ENCODE results near the gene GALNT2.

Gene GALNT2

DNA sequence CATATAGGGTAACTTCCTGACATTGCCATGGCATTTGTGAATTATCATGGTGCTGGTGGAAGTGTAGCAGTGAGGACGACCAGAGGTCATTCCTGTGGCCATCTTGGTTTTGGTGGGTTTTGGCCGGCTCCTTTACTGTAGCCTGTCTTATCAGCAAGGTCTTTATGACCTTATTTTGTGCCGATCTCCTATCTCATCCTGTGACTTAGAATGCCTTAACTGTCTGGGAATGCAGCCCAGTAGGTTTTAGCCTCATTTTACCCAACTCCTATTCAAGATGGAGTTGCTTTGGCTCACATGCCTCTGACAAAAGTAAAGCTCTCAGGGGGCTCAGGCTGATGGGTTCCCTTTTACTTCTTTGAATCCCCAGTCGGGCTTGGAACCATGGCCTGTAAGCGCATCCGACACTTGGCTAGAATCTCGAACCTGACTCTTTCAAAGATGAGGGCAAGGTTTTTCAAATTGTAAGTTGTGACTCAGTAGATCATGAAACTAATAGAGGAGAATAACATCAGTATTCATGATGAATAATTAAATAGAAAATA, 85.0 kb downstream of the GALNT2 start:
- no peak overlapping the region for H3K27ac ChIP-seq
- DNase-seq, result no peak
- in situ Hi-C loops (cut with HindIII; ENCODE audit: low pct_ligation_motif_present, low sequenced_read_pairs), result no loop called here
- TF ChIP-seq, protein P1, sequence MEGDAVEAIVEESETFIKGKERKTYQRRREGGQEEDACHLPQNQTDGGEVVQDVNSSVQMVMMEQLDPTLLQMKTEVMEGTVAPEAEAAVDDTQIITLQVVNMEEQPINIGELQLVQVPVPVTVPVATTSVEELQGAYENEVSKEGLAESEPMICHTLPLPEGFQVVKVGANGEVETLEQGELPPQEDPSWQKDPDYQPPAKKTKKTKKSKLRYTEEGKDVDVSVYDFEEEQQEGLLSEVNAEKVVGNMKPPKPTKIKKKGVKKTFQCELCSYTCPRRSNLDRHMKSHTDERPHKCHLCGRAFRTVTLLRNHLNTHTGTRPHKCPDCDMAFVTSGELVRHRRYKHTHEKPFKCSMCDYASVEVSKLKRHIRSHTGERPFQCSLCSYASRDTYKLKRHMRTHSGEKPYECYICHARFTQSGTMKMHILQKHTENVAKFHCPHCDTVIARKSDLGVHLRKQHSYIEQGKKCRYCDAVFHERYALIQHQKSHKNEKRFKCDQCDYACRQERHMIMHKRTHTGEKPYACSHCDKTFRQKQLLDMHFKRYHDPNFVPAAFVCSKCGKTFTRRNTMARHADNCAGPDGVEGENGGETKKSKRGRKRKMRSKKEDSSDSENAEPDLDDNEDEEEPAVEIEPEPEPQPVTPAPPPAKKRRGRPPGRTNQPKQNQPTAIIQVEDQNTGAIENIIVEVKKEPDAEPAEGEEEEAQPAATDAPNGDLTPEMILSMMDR (IDR thresholded peaks at IDR 0.05; ENCODE audit: low read depth, low read length, missing control alignments), result no peak
- no peaks in the 10 kb centered on the region for H3K27me3 ChIP-seq (replicated peaks)
- H3K36me3 ChIP-seq (replicated peaks), result no peaks in the 10 kb centered on the region
- H3K4me3 ChIP-seq (ENCODE audit: low read depth, low read length), result no peak overlapping the region

DNA sequence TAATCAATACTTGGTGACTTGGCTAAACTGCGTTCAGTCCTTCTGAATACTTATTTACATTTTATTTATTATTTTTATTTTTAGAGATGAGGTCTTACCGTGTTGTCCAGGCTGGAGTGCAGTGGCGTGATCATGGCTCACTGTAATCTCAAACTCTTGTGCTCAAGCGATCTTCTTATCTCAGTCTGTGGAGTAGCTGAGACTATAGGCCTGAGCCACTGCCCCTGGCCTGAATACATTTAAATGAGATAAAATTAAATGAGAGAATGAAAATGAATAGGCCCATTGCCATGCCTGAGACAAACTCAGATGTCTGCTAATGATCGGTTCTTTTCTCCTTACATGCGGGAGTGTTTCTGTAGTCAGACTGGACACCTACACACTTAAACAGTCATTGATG, 86.0 kb downstream of the GALNT2 start:
- no peak for DNase-seq
- in situ Hi-C loops (cut with HindIII; ENCODE audit: low pct_ligation_motif_present, low sequenced_read_pairs), result no loop called here
- Histone ChIP-seq H3K36me3 (replicated peaks) (no peaks in the 10 kb centered on the region), H3K27me3 (replicated peaks) (no peaks in the 10 kb centered on the region), H3K4me3 (ENCODE audit: low read depth, low read length) (no peak overlapping the region), H3K27ac (no peak overlapping the region)
- TF ChIP-seq, protein P1 (IDR thresholded peaks at IDR 0.05; ENCODE audit: low read depth, low read length, missing control alignments), result no peak

DNA sequence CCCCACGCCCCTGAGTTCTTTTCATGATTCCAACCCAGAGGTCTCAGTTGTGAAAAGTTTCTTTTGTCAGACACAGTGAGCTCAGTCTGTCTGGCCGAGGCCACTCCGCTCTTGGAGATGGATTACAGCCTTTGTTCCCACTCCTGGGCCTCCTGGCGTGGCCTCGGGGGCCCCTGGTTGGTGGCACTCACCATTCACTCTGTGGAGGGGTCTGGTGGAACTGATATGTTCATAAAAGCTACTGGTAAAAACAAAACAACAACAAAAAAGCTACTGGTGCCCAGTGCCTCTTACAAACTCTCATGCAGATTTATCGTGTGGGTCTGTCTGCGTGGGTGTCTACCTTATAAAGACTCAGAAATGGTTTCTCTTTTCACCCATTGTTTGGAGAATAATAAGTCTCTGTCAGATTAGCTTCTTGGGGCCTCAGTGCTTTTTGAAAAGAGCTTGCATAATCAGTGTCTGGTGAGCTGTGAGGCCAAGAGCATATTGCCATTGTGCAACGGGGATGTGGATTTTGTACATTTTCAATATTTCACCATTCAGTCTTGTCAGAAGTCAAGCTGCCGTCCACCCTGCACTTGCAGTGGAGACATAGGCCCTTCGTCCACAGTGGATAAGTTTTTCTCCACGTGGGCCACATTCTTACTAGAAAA, 86.7 kb downstream of the GALNT2 start:
- H3K27ac ChIP-seq, result no peak overlapping the region

DNA sequence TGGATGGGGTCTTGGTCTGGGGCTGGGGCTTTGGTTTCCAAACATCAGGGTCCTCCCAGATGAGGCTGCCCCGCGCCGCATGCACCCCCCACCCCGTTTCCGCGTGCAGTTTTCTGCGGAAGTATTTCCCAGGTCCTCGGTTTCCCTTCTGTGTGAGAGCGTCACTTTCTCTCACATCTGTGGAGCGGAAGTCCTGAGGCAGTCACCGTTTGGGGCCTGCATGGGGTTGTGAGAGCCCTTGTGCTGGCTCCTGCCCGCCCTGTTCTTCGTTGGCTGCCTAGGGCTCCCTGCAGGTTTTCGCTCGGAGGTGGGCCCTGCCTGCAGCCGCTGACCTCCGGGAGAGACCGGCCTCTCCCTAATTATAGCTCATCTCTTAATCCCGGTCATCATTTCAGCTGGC, 88.0 kb downstream of the GALNT2 start:
- no peaks in the 10 kb centered on the region for H3K36me3 ChIP-seq (replicated peaks)
- in situ Hi-C loops (cut with HindIII; ENCODE audit: low pct_ligation_motif_present, low sequenced_read_pairs), result no loop called here
- no peaks in the 10 kb centered on the region for H3K27me3 ChIP-seq (replicated peaks)
- TF ChIP-seq, protein P1 (IDR thresholded peaks at IDR 0.05; ENCODE audit: low read depth, low read length, missing control alignments), result no peak
- no peak overlapping the region for H3K4me3 ChIP-seq (ENCODE audit: low read depth, low read length)
- no peak overlapping the region for H3K27ac ChIP-seq
- no peak for DNase-seq

More for the DNA sequence above, 86.7 kb downstream of the GALNT2 start:
- Histone ChIP-seq H3K4me3 (ENCODE audit: low read depth, low read length) (no peak overlapping the region), H3K27me3 (replicated peaks) (no peaks in the 10 kb centered on the region), H3K36me3 (replicated peaks) (no peaks in the 10 kb centered on the region)
- TF ChIP-seq, protein P1 (IDR thresholded peaks at IDR 0.05; ENCODE audit: low read depth, low read length, missing control alignments), result no peak
- in situ Hi-C loops (cut with HindIII; ENCODE audit: low pct_ligation_motif_present, low sequenced_read_pairs), result no loop called here
- no peak for DNase-seq

DNA sequence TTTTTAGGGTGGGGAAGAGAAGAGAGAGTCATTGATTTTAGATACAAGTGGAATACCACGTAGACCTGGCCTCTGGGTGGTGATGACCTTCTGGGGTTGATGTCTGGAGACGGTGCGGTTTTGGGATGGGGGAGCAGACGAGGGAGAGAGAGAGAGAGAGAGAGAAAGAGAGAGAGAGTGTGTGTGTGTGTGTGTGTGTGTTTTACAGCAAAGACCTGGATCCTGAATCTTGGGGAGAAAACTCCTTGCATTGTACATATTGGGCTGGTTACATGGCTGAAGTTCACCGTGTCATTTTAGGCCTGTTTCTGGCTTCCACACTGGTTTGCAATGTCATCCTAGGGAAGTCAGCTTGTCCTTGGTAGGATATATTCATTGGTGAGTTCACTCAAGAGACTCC, 89.0 kb downstream of the GALNT2 start:
- H3K4me3 ChIP-seq (ENCODE audit: low read depth, low read length), result no peak overlapping the region
- no peaks in the 10 kb centered on the region for H3K27me3 ChIP-seq (replicated peaks)

More for the DNA sequence above, 89.0 kb downstream of the GALNT2 start:
- DNase-seq, result no peak
- Histone ChIP-seq H3K27ac (no peak overlapping the region), H3K36me3 (replicated peaks) (no peaks in the 10 kb centered on the region)
- TF ChIP-seq, protein P1 (IDR thresholded peaks at IDR 0.05; ENCODE audit: low read depth, low read length, missing control alignments), result no peak
- in situ Hi-C loops (cut with HindIII; ENCODE audit: low pct_ligation_motif_present, low sequenced_read_pairs), result no loop called here
